Spinal cord (tissue), 10 donors: ENCODE data around the gene XRCC2. TPM values are rescaled to one million over a fixed set of nuclear protein-coding genes. Genes with fewer than 3 reads are reported as not detected.

Experiments
- DNase-seq, 6 donors: peaks; one replicate each; pipeline versions ENCODE4 v3.0.0 to v3.0.0-alpha.2; 2013 to 2015; ENCODE audit warnings: low spot score in 6 of 6, low read depth in 4 of 6
- H3K27ac ChIP-seq: one replicate; pipeline ENCODE4 v1.5.1; 2013; ENCODE audit warnings: low read depth, low read length, control low read depth
- H3K27me3 ChIP-seq: one replicate; pipeline ENCODE4 v1.6.1; 2013; ENCODE audit warnings: low read length; ENCODE audit not compliant: control insufficient read depth, insufficient read depth
- H3K36me3 ChIP-seq: one replicate; pipeline ENCODE4 v1.6.1; 2013; ENCODE audit warnings: low read length; ENCODE audit not compliant: control insufficient read depth, insufficient read depth
- H3K4me1 ChIP-seq: one replicate; pipeline ENCODE4 v1.6.1; 2013; ENCODE audit warnings: low read length; ENCODE audit not compliant: control insufficient read depth, insufficient read depth
- H3K4me3 ChIP-seq: one replicate; pipeline ENCODE4 v1.5.1; 2013; ENCODE audit warnings: low read depth, low read length, control low read depth
- H3K9me3 ChIP-seq: one replicate; pipeline ENCODE4 v1.6.1; 2013; ENCODE audit warnings: low read length; ENCODE audit not compliant: control insufficient read depth, insufficient read depth
- WGBS: methylation state at CpG from one replicate; pipeline ENCODE4 v1.1.5; 2013; ENCODE audit warnings: missing lambda C conversion rate; ENCODE audit not compliant: insufficient coverage; 5-methylcytosine and 5-hydroxymethylcytosine counted together
- polyA plus RNA-seq, 2 donors: library from polyadenylated mRNA; unstranded; fragments of 120-200 nt; gene quantifications; one replicate each; pipeline ENCODE4 v1.2.1, GENCODE V29; 2013; ENCODE audit not compliant: insufficient read length in 2 of 2
- small RNA-seq: library from RNA; depleted of rRNA; stranded (forward); fragments of <200 nt; gene quantifications from one replicate; pipeline ENCODE3, GENCODE V24; 2014; ENCODE audit warnings: low replicate concordance
- total RNA-seq, 2 donors: library from RNA; depleted of rRNA in 1 of 2; stranded (reverse); fragments of 120-200 nt in 1 of 2; fragments of >200 nt in 1 of 2; gene quantifications; one replicate each; pipeline versions ENCODE4 v1.2.3 to v1.2.4, GENCODE V29; 2013 to 2014
- donor health status: healthy.

XRCC2 gene
- total and polyA plus RNA-seq, 4 donors: 3.9 to 5.9 (median 4.5) TPM

GRCh38 chr7:152601305-152601798 lies 74.6 kb downstream of the XRCC2 start:
- no peaks in the 10 kb centered on the region for H3K27me3 ChIP-seq
- H3K36me3 ChIP-seq: no peaks in the 10 kb centered on the region
- no peak overlapping the region for H3K27ac ChIP-seq
- H3K4me3 ChIP-seq: no peak overlapping the region
- H3K9me3 ChIP-seq: no peaks in the 10 kb centered on the region
- H3K4me1 ChIP-seq: no peaks in the 10 kb centered on the region
- DNase-seq: no peak
- WGBS: 94% methylated on average over 17 of the region's 17 CpGs

- Histone ChIP-seq H3K27me3 (no peaks in the 10 kb centered on the region), H3K4me1 (no peaks in the 10 kb centered on the region), H3K27ac (no peak overlapping the region), H3K9me3 (no peaks in the 10 kb centered on the region), H3K36me3 (no peaks in the 10 kb centered on the region), H3K4me3 (no peak overlapping the region)
- 100% methylated on average over 2 of the region's 5 CpGs for WGBS
- no peak for DNase-seq
These were observed 75.7 kb downstream of the XRCC2 start for GRCh38 chr7:152600266-152600665.

GRCh38 chr7:152597507-152597906 lies 78.4 kb downstream of the XRCC2 start:
- H3K36me3 ChIP-seq: no peaks in the 10 kb centered on the region
- no peaks in the 10 kb centered on the region for H3K9me3 ChIP-seq
- DNase-seq: no peak
- no peaks in the 10 kb centered on the region for H3K27me3 ChIP-seq
- H3K4me3 ChIP-seq: no peak overlapping the region
- H3K27ac ChIP-seq: no peak overlapping the region
- 100% methylated on average over 2 of the region's 8 CpGs for WGBS
- no peaks in the 10 kb centered on the region for H3K4me1 ChIP-seq

- H3K36me3 ChIP-seq: no peaks in the 10 kb centered on the region
- H3K4me1 ChIP-seq: no peaks in the 10 kb centered on the region
- WGBS: 100% methylated on average over 1 of the region's 2 CpGs
- no peaks in the 10 kb centered on the region for H3K9me3 ChIP-seq
- peak in 1 of 6 donors; percentile 20 for DNase-seq
- H3K4me3 ChIP-seq: no peak overlapping the region
- no peaks in the 10 kb centered on the region for H3K27me3 ChIP-seq
- H3K27ac ChIP-seq: no peak overlapping the region
These were observed 79.1 kb downstream of the XRCC2 start for GRCh38 chr7:152596824-152597223.

Small RNAs within 50 kb of the gene (small RNA-seq; reads per million reads assigned to genes)
- not detected for gene RF00568

Other genes with a start within 250 kb of the XRCC2 start
- 10 to 100 TPM; 61.9 to 74.3 TPM for gene KMT2C, start 240.1 kb downstream of the XRCC2 start, total RNA-seq
- 10 to 100 TPM; 28.3 to 41.9 TPM for gene KMT2C, start 240.1 kb downstream of the XRCC2 start, polyA plus RNA-seq
- gene ACTR3B, start 83.6 kb upstream of the XRCC2 start, total RNA-seq: 10 to 100 TPM; 17.3 to 28.8 TPM
- 10 to 100 TPM; 31.7 to 34.2 TPM for gene ACTR3B, start 83.6 kb upstream of the XRCC2 start, polyA plus RNA-seq